Measurements from ENCODE around the gene B3GNT8.
"Not testable (repeated sequence)": the region's sequence is repeated elsewhere in the genome, so short reads cannot be mapped to it uniquely, and the experiment has no call there.

Gene B3GNT8

DNA sequence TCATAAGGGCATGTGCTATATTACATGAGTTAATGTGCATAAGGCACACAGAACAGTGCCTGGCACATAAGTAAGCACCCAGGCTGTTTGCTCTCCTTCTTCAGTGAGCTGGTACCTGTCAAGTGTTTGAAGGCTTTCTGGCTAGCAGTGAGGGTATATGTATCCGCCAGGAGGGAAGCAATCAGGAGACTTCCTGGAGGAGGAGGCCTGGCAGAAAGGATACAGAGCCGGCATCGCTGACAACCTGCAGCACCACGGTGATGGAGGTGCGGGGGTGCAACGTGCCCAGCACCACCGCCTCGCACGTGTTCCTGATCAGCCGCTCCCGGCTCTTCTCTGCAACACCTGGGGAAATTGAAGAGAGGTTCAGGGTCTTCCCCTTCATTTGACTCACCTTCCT, 35.6 kb downstream of the B3GNT8 start:
- no peak for DNase-seq (ENCODE audit: low spot score)

- DNase-seq (ENCODE audit: low spot score) = no peak
Observed at GRCh38 chr19:41386442-41386841, 40.7 kb downstream of the B3GNT8 start.

GRCh38 chr19:41384351-41384750, 42.8 kb downstream of the B3GNT8 start:
- no peak for DNase-seq (ENCODE audit: low spot score)

DNA sequence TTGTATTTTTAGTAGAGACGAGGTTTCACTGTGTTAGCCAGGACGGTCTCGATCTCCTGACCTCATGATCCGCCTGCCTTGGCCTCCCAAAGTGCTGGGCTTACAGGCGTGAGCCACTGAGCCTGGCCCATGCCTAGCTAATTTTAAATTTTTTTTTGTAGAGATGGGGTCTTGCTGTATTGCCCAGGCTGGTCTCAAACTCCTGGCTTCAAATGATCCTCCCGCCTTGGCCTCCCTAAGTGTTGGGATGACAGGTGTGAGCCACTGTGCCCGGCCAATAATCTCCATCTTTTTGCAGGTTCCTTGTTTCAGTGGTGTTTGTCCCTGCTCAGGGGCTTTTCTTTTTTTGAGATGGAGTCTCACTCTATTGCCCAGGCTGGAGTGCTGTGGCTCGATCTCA, 45.6 kb downstream of the B3GNT8 start:
- not testable (repeated sequence) for DNase-seq (ENCODE audit: low spot score)

GRCh38 chr19:41377977-41378709, 49.0 kb downstream of the B3GNT8 start:
- no peak for DNase-seq (ENCODE audit: low spot score)

DNA sequence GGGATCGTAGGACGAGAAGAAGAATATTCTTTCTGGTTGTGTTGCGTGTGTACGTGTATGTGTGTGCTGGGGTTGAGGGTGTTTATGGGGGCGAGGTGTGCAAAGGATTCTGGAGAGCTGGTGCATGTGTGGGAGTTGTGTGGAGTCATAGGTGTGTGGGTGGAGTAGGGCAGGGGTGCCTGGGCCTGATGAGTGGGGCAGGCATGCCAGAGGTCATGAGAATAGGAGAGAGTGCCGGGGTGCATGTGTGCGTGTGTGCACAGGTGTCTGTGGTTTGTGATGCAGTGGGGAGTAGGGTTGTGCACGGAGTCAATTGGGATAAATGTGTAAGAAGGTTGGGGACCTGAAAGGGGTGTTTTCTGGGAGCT, 50.2 kb downstream of the B3GNT8 start:
- no peak for DNase-seq (ENCODE audit: low spot score)

- peak; percentile 65 for DNase-seq (ENCODE audit: low spot score)
Observed at GRCh38 chr19:41376241-41376997, 50.8 kb downstream of the B3GNT8 start, which contains the start of gene TMEM91. TSS of gene TMEM91 (plus strand) at chr19:41376533. CDS start at chr19:41378310, 1,777 bp downstream.
